IPS-NIHi7 (cell line): ENCODE measurements around the gene RPS5.
"Not testable (repeated sequence)": the region's sequence is repeated elsewhere in the genome, so short reads cannot be mapped to it uniquely, and the experiment has no call there.

Source experiments
- DNase-seq: peaks from one replicate; pipeline ENCODE4 v3.0.0; 2012; ENCODE audit warnings: mixed read lengths; ENCODE audit errors: extremely low spot score

The RPS5 gene

DNA sequence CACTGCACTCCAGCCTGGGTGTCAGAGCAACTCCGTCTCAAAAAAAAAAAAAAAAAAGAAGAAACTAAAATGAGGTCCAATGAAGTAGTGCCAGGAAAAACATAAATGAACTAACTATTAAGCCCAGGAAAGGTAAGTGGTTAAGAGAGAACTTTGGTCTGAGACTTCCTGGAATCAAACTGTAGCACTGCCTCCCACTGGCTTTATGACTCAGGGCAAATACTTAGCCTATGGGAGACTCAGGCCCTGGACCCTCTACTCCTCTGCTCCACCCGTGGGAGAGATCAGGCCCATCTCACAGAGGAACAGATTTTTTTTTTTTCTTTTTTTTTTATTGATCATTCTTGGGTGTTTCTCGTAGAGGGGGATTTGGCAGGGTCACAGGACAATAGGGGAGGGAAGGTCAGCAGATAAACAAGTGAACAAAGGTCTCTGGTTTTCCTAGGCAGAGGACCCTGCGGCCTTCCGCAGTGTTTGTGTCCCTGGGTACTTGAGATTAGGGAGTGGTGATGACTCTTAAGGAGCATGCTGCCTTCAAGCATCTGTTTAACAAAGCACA is 16.9 kb downstream of the RPS5 start:
- DNase-seq = not testable (repeated sequence)

DNA sequence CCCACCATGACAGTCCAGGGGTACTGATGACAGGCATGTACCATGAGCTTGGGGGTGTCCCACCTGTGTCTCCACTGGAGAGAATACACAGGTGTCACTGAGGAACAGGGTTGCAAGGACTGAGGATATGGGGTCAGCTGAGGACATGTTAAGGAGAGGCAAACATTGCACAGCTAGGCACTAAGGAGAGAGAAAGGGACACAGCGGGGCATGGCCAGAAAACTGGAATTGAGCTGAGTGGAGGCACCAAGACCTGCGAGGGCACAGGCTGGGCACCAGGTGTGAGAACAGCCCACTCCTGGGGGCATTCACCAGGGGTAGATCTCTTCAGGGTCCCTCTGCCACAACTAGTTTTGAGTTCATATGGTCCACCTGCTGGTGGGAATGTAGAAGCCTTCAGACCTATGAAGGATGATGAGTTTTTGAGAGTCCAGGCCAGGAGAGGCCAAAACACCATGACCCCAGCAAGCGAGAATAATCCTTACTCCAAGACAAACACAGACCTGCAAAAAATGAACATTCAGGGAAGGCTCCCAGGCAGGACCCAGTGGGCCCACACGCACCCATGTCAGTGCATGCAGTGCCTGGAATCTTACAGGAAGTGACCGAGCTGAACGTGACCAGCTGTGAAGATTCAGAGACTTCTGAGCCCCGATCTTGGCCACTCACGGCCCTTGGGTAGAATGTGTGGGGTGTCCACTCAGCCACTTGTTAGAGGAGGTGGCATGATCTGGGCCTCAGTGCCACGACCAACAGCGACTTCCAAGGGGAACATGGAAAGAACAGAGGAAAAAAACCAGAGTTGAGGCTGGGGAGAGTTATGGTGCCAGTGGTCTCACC is 20.0 kb downstream of the RPS5 start:
- no peak for DNase-seq

DNA sequence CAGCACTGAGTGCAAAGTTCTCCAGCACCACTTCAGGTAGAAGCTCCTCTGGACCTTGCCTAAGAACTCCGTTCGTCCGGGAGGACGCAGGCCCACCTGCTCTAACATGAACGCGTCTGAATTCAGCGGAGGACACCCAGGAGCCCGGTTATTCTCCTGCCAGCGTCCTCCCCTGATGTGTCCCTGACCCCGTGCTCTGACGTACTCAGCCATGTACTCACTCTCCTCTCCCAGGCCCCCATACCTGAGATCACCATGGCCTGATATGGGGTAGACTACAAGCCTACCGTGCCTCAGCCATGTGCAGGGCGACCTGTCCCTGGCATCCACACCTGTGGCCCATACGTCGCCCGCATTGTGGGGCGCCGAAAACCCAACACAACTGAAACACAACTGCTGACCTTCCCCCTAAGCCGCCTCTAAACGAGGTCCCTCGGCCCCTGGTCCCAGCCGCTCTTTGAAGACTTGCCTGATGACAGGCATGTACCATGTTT is 20.6 kb downstream of the RPS5 start:
- DNase-seq = peak; percentile 8

DNA sequence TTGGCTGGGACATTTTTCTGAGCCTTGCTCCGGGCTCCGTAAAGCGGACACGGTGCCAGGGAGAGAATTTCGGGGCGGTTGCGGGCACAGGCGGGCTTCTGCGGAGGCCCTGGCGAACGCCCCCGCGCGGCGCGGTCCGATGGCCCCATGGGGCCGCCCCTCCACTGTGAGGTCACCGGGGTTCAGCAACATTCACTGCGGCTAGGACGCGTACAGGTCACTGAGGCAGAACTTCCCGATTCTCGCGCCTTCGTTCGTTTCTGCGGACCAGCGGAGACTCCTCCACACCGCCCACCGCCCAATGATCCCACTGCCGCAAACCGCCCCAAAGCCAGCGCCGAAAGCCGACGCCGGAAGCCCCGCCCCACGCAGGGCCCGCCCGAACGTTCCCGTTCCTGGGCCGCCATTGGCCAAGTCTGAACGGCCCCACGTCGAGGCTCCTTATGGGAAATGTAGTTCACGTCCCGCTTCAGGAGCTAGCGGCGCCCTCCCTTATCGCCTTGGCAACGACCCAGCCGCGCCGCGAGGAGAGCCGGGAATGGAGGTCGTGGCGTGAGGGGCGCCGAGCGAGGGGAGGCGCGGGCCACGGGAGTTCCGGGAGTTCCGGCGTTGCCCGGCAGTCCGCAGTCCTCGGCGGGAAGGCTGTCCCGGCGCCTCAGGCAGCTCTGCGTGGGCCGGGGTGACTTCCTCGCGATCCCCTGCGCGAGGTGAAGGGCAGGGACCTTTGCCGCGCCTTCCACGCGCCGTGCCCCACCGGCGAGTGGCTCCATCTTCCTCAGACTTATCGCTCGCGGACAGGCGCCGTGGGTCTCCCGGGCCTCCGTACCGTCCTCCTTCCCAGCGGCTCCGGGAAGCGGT is 21.3 kb downstream of the RPS5 start, which contains the start of gene ZNF584:
ZNF584 (plus strand) TSS at position 498 of the 858 bp plus-strand sequence. CDS start 499 bp downstream, outside the sequence.
- peak; percentile 99 for DNase-seq

DNA sequence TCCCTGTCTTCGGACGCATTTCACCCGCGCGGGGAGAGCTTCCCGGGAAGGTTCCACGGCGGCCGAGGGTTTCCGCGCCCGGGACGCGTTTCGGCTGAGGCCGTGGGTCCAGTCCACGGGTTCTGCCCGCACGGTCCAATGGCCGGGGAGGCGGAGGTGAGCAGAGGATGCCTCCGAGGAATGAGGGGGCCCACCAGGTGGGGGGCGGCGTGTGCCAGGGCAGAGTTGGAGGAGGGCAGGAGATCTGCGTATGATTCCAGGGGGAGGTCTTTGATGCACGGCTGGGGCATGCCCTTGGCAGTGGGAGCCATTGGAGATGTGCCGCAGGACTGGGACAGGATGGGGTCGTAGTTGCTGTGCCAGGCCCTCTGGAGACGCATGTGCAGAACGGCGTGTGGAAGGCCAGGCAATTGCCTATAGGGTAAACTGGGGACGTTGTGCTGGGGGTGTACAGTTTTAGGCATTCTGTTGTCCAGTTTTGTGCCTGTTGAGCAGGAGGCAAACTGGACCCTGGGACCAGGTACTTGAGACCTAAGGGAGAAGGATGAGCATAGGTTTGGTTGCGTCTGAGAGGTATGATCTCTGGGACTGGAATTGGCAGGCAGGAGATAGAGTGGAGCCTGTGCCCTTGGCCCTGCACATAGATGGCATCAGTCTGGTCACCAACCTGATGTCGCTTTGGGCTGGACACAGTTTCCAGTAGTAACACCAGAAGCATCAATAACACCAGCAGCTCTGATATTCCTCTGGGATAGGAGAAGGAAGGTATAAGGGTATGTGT is 22.1 kb downstream of the RPS5 start:
- DNase-seq = peak; percentile 21

DNA sequence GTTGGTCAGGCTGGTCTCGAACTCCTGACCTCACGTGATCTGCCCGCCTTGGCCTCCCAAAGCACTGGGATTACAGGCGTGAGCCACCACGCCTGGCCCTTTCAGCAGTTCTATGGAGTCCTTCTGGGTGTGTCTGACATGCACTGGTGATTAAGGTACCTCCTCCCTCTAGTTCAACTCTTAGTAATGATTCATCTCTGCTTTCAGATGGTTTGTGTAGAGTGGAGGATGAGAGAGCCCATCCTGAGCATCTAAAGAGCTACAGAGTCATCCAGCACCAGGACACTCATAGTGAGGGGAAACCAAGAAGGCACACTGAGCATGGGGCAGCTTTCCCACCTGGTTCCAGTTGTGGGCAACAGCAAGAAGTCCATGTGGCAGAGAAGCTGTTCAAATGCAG is 29.5 kb downstream of the RPS5 start:
- DNase-seq = no peak

DNA sequence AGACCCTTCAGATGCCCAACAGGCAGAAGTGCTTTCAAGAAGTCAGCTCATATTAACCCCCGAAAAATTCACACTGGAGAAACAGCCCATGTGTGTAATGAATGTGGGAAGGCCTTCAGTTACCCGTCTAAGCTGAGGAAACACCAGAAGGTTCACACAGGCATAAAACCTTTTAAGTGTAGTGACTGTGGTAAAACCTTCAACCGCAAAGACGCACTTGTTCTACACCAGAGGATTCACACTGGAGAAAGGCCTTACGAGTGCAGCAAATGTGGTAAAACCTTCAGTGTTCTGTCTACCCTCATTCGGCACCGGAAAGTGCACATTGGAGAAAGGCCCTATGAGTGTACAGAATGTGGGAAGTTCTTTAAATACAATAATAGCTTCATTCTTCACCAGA is 30.0 kb downstream of the RPS5 start:
- DNase-seq = no peak

DNA sequence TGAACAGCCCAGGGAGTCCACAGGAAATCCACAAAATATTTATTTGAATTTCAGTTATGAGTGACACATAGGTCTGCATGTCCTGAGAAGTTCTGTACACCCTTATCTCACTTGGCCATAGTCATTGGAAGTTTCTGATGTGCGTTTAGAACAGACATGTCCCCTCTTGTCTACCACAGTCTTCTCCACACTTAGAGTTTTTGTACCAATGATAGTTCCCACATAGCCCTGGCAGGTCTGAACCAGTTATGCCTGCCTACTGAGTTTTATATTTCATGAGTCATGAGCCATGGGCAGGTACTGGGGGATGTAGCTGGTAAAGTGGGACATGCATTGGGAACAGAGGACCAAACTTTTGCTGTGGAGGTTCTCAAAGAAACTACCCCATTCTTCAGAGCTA is 41.5 kb downstream of the RPS5 start:
- no peak for DNase-seq

DNA sequence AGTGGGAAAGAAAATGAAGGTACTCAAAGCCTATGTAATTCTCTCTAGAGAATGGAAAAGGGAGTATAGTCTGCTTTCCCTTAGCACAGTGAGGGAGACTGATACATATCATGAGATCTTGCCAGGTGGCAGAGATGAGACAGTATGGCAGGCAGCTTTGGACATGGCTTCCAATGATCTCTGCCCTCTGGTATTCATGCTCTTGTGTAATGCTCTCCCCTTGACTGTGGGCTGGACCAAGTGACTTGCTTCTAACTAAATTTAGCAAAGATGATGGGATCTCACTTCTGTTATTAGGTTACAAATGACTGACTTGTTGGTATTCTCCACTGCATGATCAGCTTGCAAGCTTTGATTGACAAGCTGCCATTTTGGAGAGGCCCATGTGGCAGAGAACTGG is 42.7 kb downstream of the RPS5 start:
- DNase-seq = no peak

DNA sequence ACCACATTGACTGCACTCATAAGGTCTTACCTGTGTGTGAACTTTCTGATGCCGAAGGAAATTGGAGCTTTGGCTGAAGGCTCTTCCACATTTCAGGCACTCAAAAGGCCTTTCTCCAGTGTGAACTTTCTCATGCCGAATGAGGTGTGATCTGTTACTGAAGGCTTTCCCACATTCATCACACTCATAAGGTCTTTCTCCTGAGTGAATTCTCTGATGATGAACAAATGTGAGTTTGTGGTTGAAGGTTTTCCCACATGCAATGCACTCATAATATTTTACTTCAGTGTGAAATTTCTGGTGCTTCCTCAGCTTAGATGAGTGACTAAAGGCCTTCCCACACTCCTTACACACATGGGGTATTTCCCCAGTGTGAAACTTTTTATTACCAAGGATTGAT is 47.1 kb downstream of the RPS5 start:
- no peak for DNase-seq

DNA sequence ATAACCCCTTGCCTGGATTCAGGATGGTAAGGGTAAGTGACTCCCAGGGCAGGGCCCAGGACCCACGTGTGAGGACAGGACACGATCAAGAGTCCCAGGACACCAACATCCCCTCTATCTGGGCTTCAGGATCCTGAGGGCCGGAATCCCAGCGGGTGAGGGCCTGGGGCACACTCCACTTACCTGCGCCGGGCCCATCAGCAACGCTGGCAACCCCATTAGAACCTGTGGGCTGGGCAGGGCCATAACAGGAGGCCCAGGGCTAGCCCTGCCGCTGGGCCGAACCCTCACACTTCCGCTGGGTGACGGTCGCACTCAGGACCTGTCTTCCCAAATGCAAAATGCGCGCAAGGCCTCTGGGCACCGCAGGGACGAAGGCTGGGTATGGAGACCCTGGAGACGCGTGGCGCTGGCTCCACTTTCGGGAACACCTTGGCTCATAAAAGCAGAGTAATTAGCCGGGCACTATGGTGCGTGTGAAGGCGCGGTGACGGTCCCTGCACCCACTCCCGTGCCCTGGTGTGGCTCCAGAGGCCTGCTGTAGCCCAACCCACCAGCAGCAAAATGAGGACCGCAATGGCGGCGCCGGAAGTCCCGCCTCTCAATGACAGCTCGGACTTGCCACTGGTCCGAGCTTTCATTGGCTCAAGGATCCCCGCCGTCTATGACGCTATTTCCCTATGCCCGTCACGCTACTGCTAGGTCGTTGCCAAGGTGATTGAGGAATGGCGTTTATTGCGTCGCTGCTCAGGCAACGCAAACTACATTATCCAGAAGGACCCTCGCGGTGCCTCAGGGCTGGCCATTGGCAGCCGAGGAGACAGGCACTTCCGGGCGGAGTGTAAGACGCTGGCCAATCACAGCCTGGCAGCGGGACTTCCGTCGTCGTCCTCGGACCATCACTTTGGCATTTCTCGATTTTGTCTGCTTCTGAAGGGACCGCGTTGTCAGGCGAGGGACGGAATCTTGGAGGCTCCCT is 52.8 kb downstream of the RPS5 start, which contains the start of gene ZNF132:
ZNF132 (minus strand) TSS at position 578 of the 979 bp plus-strand sequence; CDS start at position 246, 332 bp downstream.
- peak; percentile 73 for DNase-seq

DNA sequence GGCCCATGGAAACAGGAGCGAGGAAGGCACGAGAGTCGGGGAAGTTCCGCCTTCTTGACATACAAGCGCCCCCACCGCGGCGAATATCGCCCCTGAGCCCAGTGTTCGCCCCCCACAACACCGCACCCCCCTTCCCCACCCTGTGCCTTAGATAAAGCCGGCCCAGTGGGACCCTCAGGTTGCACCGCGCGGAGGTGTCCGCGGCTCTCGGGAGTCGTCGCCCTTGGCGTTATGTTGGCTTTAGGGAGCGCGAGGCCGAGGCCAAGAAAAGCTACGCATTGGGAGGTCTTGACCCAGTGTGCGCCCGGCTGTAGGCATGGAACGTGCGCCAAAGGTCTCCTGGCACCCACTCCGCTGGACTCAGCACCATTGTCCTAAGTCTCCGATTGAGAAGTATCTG is 53.5 kb downstream of the RPS5 start:
- no peak for DNase-seq

DNA sequence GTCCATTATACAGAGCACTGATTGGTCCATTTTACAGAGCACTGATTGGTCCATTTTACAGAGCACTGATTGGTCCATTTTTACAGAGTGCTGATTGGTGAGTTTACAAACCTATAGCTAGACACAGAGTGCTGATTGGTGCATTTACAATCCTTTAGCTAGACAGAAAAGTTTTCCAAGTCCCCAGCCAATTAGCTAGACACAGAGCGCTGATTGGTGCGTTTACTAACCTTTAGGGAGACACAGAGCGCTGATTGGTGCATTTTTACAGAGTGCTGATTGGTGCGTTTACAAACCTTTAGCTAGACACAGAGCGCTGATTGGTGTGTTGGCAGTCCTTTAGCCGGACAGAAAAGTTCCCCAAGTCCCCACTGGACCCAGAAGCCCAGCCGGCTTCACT is 55.9 kb downstream of the RPS5 start:
- DNase-seq = not testable (repeated sequence)
